WERI-Rb-1 (cell line): ENCODE results near the gene TMEM106B.

Source experiments
- DNase-seq: peaks from one replicate; pipeline ENCODE4 v3.0.0-alpha.2; 2020
- H3K27ac ChIP-seq: fragments of 250-450 bp; sonication (Bioruptor Pico); 2 replicates; pipeline ENCODE4 v1.5.1; 2020; ENCODE audit warnings: mild to moderate bottlenecking, moderate library complexity
- H3K27me3 ChIP-seq: fragments of 250-450 bp; sonication (Bioruptor Pico); 2 replicates; pipeline ENCODE4 v1.5.1; 2021; ENCODE audit warnings: mild to moderate bottlenecking, low read depth, moderate library complexity; ENCODE audit not compliant: insufficient read depth, severe bottlenecking
- H3K36me3 ChIP-seq: fragments of 250-450 bp; sonication (Bioruptor Pico); 2 replicates; pipeline ENCODE4 v1.5.1; 2020; ENCODE audit warnings: mild to moderate bottlenecking, moderate library complexity
- H3K4me3 ChIP-seq: 2 replicates; pipeline ENCODE4 v1.5.1; 2011; ENCODE audit warnings: low read depth, mild to moderate bottlenecking, control low read depth, low read length
- H3K9me3 ChIP-seq: fragments of 250-450 bp; sonication (Bioruptor Pico); 2 replicates; pipeline ENCODE4 v1.5.1; 2021; ENCODE audit warnings: mild to moderate bottlenecking, moderate library complexity; ENCODE audit not compliant: severe bottlenecking
- CTCF ChIP-seq: IDR thresholded peaks from 2 replicates; pipeline ENCODE4 v1.5.1; 2011; ENCODE audit warnings: low read depth, mild to moderate bottlenecking, control low read depth, inconsistent platforms, low read length

The TMEM106B gene

DNA sequence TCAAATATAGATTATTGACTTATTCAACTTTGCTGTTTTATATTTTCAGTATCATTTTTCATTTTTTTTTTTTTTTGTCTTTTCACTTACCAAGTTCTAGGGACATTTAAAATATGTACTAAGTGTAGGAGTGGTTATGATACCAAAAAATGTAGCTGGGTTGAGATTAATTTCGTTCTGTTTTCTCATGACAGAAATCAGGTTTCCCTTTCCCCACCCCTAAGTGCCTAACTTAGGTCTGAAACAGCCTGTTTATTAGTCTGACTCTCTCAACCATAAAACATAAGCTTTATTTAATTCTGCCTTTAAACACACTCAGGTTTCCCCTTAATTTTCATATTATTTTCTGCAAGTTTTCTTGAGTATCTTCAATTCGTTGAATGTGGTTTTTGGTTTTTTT lies 22.1 kb downstream of the TMEM106B start:
- H3K9me3 ChIP-seq = no peaks in the 10 kb centered on the region
- H3K27me3 ChIP-seq = no peaks in the 10 kb centered on the region
- H3K4me3 ChIP-seq = no peak overlapping the region
- DNase-seq = no peak
- no peaks in the 10 kb centered on the region for H3K36me3 ChIP-seq
- no peak for TF ChIP-seq CTCF
- H3K27ac ChIP-seq = no peak overlapping the region

- Histone ChIP-seq H3K4me3 (no peak overlapping the region), H3K9me3 (no peaks in the 10 kb centered on the region), H3K36me3 (no peaks in the 10 kb centered on the region), H3K27ac (no peak overlapping the region), H3K27me3 (no peaks in the 10 kb centered on the region)
- no peak for TF ChIP-seq CTCF
- no peak for DNase-seq
These were observed 23.3 kb downstream of the TMEM106B start for GRCh38 chr7:12234334-12234865.

- no peak overlapping the region for H3K27ac ChIP-seq
- no peak overlapping the region for H3K4me3 ChIP-seq
- TF ChIP-seq CTCF = no peak
- no peak for DNase-seq
- H3K36me3 ChIP-seq = no peaks in the 10 kb centered on the region
- H3K9me3 ChIP-seq = no peaks in the 10 kb centered on the region
- H3K27me3 ChIP-seq = no peaks in the 10 kb centered on the region
These were observed 24.9 kb downstream of the TMEM106B start for GRCh38 chr7:12235970-12236369.

GRCh38 chr7:12237007-12237406 lies 25.9 kb downstream of the TMEM106B start:
- H3K9me3 ChIP-seq = no peaks in the 10 kb centered on the region
- no peaks in the 10 kb centered on the region for H3K36me3 ChIP-seq
- no peak overlapping the region for H3K4me3 ChIP-seq
- no peaks in the 10 kb centered on the region for H3K27me3 ChIP-seq
- no peak for TF ChIP-seq CTCF
- no peak overlapping the region for H3K27ac ChIP-seq
- no peak for DNase-seq

DNA sequence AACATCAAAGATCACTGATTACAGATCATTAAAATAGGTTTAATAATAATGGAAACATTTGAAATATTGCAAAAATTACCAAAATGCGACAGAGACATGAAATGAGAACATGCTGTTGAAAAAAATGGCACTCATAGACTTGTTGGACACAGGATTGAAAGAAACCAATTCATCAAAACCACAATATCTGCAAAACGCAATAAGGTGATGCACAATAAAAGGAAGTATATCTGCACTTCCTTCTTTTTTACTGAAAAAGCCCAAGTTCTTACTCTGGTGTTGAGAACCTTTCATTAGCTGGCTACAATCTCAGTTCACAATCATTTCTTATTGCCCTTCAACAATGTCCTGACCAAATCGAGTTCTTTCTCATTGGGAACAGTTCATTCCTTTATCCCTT lies 28.7 kb downstream of the TMEM106B start:
- Histone ChIP-seq H3K27ac (no peak overlapping the region), H3K27me3 (no peaks in the 10 kb centered on the region), H3K36me3 (no peaks in the 10 kb centered on the region), H3K9me3 (no peaks in the 10 kb centered on the region), H3K4me3 (no peak overlapping the region)
- TF ChIP-seq CTCF = no peak
- DNase-seq = no peak

DNA sequence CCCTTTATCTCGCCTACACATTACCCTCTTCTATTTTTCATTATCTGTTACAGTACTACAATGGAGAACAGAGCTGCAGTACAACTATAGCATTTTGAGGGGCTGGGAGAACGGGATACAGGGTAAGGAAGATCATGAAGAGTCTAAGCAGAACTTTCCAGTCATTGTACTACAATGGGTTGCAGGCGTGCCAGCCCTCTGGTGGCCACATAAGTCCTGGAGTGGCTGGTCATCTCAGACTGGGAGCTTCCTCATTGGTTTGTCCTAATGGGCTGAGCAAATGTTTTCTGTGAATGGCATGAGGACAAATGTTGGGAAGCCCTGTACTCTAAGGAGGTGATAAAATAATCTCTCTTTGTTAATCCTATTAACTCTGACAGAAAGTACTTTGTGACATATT lies 33.0 kb downstream of the TMEM106B start:
- no peaks in the 10 kb centered on the region for H3K36me3 ChIP-seq
- peak; percentile 50 for TF ChIP-seq CTCF
- no peak overlapping the region for H3K4me3 ChIP-seq
- no peaks in the 10 kb centered on the region for H3K27me3 ChIP-seq
- H3K9me3 ChIP-seq = no peaks in the 10 kb centered on the region
- H3K27ac ChIP-seq = no peak overlapping the region
- DNase-seq = peak; percentile 50
